Fibroblast of skin of right biceps (primary cell): ENCODE results near the gene NEMF.
"Not testable (repeated sequence)": the region's sequence is repeated elsewhere in the genome, so short reads cannot be mapped to it uniquely, and the experiment has no call there.

Source experiments
- DNase-seq: peaks from one replicate; pipeline ENCODE4 v3.0.0-alpha.2; 2013

The NEMF gene

GRCh38 chr14:49852301-49853157, at the start of gene NEMF:
NEMF (minus strand) TSS chr14:49852788; CDS start chr14:49852753, 35 bp downstream.
- DNase-seq: peak; percentile 89

- no peak for DNase-seq
Measured at GRCh38 chr14:49900973-49901372, 48.4 kb upstream of the NEMF start.

GRCh38 chr14:49898485-49898884, 45.9 kb upstream of the NEMF start:
- no peak for DNase-seq

- DNase-seq: no peak
Measured at GRCh38 chr14:49897965-49898364, 45.4 kb upstream of the NEMF start.

GRCh38 chr14:49897414-49897813, 44.8 kb upstream of the NEMF start:
- no peak for DNase-seq

GRCh38 chr14:49896966-49897365, 44.4 kb upstream of the NEMF start:
- no peak for DNase-seq

GRCh38 chr14:49896272-49896671, 43.7 kb upstream of the NEMF start:
- not testable (repeated sequence) for DNase-seq

- no peak for DNase-seq
Measured at GRCh38 chr14:49895480-49895879, 42.9 kb upstream of the NEMF start.

- DNase-seq: not testable (repeated sequence)
Measured at GRCh38 chr14:49894214-49895107, 41.9 kb upstream of the NEMF start.

GRCh38 chr14:49893309-49894213, 41.0 kb upstream of the NEMF start:
- peak; percentile 19 for DNase-seq

- DNase-seq: peak; percentile 98
Measured at GRCh38 chr14:49892636-49893308, 40.2 kb upstream of the NEMF start, which contains the start of gene ARF6. ARF6 (plus strand) TSS chr14:49893082; CDS start chr14:49893737, 655 bp downstream.

- DNase-seq: peak; percentile 85
Measured at GRCh38 chr14:49892301-49892635, 39.7 kb upstream of the NEMF start.

GRCh38 chr14:49888293-49888692, 35.7 kb upstream of the NEMF start:
- no peak for DNase-seq

GRCh38 chr14:49886523-49886922, 33.9 kb upstream of the NEMF start:
- DNase-seq: no peak

- DNase-seq: peak; percentile 36
Measured at GRCh38 chr14:49882826-49883694, 30.5 kb upstream of the NEMF start.

- no peak for DNase-seq
Measured at GRCh38 chr14:49881350-49882001, 28.9 kb upstream of the NEMF start.

- peak; percentile 27 for DNase-seq
Measured at GRCh38 chr14:49880267-49881064, 27.9 kb upstream of the NEMF start.

GRCh38 chr14:49879646-49880204, 27.1 kb upstream of the NEMF start:
- peak; percentile 65 for DNase-seq

GRCh38 chr14:49876563-49877127, 24.1 kb upstream of the NEMF start:
- DNase-seq: no peak
